NCI-H146 (cell line): ENCODE data around the gene TMC1.

Experiments used
- DNase-seq: peaks from one replicate; lab custom pipeline; 2025; lab: John Stamatoyannopoulos, UW

Gene TMC1

DNA sequence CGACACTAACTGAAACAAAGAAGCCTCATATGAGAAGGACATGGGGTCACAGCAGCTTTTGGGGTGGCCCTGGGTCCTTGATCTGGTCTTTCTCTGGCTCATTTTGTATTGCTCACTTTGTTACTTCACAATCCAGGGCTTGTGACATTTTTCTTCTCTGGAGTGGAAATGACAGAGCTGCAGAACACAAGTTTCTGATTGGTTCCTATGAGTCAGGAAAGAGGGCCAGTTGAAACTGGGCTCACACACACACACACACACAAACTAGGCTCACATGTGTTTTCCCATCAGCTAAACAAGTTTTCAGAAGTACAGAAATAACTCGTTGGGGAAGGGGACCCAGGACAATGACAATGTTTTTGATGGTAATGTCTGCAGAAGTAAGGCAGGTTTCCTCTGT, 54.3 kb downstream of the TMC1 start:
- DNase-seq, result no peak

DNA sequence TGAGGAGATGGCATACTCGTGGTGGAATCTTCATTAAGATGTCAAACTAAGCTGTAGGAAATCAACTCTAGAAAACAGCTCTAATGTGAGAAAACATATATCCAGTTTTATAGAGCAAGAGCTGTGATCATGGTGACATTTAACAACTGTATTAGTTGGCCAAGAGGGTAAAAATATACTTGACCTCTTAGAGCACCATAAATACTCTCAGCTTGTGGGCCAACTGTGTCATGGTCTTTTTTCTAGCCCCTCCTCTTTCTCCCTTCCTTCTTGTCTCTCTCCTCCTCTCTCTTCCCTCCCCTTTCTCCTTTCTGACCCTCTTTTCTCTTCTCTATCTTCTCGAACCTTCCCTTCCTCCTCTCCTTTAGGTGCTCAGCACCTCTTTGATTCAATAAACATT, 54.7 kb downstream of the TMC1 start:
- DNase-seq, result no peak

DNA sequence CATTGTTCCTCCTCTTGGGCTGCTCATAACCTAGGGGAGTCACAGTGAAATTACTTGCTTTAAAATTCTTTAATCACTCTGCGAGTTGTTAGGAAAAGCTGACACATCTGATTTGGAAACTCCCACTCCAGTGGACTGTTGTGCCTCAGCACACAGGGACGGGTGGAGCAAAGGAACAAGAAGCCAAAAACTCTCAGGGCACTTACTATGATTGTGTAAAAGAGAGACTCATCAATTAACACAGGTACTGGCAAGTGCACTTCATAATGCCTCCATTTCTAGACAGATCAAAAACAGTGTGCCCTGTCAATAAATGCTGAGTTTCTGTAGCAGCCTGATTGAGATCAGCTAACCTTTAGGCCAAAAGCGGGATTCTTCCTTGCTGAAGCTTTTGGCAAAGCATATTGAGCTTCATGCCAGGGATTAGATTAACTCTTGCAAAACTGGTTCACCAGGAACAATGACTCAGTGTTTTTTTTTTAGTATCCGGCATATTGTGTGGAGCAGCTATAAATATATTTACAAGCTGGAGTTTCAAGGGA, 55.9 kb downstream of the TMC1 start:
- DNase-seq, result no peak

DNA sequence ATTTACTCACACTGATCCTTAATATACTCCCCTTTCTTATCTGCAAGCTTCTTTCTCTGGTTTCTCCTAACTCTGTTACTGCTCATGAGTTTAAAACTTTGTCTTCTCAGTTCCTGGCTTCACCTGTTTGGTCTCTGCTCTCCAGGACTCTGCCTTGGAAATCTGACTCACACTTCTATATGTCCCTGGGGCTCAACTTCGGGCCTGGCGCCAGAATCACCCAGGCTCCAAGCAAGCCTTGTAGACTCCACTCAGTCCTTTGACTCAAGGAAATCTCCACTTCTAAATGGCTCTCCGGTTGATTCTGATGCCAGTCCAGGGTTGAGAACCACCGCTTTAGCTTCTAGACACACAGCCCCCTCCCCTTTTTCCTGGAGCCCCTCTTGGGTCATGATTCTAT, 57.8 kb downstream of the TMC1 start:
- no peak for DNase-seq

DNA sequence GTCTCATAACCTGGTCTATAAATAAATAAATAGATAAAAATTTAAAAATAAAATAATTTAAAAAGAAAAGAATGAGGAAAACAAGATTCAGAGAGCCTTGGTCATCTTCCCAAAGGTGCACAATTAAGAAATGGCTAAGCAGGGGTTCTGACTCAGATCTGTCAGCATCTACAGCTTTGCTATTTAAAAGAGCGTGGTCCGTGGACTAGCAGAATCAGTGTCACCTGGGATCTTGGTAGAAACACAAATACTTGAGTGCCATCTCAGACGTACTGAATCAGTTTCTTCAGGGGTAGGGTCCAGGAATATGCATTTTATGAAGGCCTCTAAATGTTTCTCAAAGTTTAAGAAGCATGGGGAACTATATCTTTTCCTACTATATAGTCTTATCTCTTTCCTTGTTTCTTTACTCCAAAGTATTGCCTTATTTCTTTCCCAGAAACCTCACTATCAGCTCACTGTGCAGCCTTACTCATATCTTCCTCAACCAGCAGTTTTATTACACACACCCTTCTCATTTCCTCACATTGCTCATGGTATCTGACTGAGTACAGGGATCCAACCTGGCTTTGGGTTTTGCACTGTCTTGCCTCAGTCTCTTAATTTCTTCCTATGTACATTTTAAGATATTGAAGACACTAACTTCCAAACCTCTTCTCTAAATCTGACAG, 58.6 kb downstream of the TMC1 start:
- no peak for DNase-seq

DNA sequence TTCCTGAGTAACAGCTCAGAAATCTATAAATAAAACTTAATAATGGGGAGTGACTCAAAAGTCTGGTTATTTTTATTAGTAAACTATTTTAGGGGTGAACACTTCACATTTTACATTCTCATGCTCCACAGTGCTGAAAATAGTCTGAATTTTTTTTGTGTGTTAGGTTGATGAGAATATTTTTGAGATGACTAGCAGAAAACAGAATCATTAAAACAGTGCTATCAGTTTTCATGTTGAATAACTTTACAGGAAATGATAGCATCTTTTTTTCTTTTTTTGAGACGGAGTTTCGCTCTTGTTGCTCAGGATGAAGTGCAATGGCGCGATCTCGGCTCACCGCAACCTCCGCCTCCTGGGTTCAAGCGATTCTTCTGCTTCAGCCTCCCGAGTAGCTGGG, 60.3 kb downstream of the TMC1 start:
- DNase-seq, result no peak

DNA sequence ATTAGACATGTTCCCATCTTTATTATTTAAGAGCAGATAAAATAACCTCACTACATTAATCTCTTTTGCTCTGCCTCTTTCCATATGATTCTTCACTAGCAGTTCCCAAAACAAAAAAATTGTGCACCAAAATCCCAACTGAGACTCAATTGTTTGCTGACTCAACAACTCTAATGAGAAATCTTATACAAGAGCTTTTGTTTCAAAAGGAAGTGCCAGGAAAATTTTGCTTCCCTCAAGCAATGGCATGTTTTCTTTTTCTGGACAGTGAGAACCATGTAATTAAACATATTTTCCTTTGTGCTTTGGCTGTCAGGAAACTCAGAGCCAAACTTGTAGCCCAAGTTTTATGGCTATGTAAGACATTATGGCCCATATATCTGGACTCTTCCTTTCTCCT, 62.0 kb downstream of the TMC1 start:
- no peak for DNase-seq

DNA sequence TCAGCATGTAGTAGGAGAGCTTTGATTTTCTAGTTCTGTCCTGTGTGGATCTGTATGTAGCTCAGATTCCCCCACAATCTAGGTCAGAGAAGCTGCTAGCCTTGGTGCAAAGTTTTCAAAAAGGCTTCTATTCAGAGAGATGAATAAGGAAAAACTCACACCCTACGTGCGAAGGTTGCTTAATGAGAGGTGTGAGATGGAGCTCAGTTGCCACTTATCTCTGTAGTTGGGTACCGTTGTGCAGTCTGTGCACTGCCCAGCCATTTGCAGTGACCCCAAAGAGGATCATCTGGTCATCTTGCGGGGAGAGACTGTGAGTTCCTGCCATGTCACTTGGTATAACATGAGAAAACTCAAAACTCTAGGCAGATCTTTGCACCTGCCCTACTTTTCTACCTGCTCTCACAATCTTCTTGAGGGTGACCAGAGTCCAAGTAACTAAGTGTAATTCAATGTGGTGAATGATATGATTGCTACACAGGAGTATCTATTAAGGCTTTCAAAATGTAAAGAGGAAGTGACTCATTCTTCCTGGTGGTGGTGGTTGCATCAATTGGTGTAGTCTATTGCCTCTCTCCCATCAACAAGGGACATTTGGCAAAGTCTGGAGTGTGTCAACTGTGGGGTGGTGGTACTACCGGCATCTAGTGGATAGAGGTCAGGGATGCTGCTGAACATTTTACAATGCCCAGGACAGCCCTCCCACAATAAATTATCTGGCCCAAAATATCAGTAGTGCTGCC, 65.2 kb downstream of the TMC1 start:
- DNase-seq, result no peak

DNA sequence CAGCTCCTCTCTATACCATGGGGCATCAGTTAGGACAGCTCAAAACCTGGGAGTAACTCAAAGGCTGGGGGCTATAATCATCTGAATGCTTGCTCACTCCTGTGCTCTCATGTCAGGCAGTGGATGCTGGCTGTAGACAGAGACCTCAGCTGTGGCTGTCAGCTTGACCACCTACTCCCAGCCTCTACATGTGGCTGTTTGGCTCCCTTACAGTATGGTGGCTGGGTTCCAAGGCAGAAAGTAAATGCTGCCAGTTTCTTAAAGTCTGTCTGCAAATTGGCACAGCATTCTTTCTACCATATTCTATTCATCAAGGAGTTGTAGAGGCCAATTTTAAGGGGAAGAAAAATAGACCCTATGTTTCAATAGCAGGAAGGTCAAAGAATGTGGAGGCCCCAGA, 66.9 kb downstream of the TMC1 start:
- no peak for DNase-seq

DNA sequence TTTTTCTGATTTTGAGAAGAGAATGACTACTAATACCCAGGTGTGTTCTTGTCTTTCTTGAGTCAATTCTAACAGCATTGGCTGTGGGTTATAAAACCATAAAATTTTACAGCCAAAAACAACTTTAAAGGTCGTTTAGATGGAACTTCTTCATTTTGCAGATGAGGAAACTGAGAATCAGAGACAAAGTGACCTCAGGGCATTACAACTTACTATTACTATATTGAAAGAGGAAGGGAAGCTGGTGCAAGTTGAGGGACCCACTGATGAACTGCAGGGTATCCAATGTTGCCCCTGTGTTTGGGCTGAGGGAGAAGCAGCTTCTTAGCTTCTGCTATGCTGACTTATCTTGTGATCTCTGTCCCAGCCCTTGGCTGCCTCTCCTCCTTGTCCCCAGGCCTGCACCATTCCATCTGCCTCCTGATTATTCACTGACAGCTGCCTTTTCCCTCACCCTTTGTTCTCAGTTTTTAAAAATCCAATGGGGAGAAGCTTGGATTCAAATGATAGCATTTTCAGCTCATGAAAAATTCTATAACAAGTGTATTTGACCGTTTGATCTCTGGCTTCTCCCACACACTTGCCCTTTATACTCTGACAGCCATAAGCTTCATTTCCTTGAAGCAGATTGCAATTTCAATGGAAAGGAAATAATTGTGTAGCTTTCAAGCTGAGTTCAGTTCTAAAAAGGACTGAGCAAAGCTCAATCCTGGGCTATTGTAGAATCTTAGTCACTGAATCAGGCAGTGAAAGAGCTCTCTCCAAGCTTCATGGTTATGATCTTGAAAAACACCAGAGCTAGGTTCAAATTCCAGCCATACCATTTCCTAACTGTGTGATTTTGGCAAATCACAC, 68.5 kb downstream of the TMC1 start:
- DNase-seq, result no peak

DNA sequence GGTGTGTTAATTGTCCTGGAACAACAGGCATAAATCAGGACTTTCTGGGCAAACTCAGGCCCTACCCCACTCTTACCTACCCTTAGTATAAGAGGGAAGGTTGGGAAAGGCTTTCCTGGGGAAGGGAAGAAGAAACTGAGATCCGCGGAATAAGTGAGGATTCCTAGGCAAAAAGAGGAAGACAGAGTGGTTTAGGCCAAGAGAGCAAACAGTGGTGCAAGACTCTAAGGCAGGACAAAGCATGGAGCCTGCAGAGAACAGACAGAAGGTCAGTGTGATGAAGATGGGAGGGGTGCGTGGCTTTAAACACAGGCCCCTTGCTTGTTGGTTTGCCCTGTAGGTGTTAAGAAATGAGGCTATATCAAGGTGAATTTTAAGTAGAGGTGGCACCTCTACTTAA, 69.4 kb downstream of the TMC1 start:
- no peak for DNase-seq

DNA sequence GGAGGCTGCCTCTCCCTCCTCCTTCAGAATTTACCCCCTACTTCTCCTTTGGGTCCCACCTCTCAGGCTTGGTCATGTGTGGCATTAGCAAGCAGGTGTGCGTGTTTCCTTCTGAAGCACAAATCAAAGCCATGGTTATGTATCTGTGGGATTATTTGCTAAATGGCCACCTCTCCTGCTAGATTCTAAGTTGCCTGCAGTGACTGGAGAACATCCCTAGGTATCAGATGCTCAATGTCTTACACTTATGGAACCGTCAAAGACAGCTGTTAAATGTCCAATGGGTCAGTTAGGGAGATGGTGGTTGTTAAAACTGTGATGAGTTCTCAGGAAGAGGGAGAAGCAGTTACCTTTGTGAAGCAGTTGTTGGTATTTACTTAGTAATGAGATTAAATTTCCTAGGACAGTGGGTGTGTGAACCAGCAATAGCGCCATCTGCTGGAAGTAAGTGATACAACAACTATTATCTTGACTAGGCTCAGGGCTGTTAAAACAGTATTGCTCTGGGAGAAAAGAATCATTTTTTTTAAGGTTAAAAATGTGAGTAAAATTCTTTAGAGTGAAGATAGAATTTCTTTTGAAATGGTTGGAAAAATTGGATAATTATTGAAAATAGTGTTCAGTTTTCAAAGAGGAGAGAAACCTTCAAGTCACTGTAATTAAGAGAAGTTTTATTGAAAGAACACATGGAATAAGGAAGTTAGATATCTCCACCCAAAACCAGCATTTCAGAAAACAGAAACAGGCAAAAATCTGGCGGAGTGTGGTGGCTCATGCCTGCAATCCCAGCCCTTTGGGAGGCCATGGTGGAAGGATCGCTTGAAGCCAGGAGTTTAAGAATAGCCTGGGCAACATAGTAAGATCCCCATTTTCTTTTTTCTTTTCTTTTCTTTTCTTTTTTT, 71.3 kb downstream of the TMC1 start:
- DNase-seq, result peak; percentile 1

DNA sequence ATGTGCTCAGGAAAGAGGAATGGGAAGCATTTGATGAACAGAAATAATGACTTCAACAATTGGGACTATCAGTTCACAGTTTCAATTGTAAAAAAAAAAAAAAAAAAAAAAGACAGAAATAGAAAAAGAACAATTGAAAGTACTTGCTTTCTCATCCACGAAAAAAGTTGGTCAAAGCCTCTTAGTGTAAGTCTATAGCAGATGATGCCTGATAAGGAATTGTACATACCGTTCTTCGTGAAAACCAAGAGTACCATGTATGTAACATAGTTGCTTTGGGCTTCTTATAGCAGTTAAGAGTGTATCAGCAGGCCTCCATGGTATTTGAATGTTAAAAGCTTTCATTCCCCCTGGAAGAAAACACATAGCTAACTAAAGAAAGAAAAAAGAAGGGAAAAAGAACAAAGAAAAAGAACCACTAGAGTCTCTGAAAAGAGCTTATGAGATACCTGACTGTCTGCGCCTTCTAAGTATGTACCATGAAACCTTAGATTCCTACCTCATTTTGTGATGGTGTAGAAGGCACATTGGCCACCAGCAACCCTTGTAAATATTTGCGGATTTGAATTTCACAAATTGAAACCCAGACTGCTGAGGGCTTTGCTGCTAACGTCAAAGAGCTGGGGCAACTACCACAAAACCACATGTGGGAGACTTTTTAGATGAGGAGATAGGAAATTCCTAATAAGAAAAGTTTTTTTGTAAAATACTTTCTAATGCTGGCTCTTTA, 75.2 kb downstream of the TMC1 start:
- DNase-seq, result no peak

DNA sequence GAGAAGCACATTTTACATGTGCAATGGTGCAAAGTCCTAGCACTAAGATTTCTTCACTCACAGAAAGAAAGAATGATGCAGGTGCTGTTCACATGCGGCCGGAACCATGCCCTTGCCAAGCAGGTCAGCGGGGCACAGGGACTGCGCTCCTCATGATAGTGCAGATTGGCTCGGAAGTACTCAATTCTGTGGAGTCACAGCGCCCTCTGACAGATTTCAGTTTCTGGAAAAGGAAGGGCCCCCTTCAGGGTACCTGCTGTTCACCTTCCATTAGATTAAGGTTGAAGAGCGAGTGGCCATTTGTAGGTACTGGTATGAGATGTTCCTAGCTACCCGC, 75.7 kb downstream of the TMC1 start:
- no peak for DNase-seq

DNA sequence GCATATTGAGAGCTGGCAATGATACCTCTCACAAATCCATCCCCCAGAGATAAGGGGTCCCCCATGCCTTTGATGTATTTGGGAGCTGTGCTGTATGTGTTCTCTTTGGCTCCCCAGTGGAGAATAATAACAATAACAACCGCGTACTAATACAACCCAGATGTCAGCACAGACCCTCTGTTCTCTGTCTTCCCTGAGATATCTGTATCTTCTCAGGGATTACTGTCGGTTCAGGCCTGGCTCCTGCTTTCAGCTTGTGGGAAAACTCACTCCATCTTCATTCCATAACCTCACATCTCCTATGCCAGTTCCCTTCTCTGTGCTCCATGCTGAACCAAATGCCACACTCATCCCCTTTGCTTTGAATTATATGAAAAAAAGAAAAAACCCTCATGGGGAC, 76.2 kb downstream of the TMC1 start:
- no peak for DNase-seq

DNA sequence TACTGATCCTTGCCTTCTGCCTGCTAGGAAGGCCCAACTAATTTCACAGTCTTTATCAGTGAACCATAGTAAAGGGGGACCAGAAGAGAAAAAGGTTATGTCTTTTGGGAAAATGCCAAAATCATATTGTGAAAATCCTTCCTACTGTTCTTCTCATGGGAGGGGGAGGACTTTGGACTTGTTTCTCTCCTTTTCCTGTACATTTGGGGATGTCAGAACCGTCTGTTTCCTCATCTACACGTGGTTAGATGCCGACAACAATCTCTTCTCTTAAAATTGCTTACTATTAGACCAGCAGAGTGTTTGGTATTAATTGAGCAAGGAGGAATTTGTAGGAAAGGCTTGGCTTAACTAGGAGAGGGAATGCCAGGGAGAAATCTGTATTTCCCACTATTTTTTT, 77.2 kb downstream of the TMC1 start:
- no peak for DNase-seq

DNA sequence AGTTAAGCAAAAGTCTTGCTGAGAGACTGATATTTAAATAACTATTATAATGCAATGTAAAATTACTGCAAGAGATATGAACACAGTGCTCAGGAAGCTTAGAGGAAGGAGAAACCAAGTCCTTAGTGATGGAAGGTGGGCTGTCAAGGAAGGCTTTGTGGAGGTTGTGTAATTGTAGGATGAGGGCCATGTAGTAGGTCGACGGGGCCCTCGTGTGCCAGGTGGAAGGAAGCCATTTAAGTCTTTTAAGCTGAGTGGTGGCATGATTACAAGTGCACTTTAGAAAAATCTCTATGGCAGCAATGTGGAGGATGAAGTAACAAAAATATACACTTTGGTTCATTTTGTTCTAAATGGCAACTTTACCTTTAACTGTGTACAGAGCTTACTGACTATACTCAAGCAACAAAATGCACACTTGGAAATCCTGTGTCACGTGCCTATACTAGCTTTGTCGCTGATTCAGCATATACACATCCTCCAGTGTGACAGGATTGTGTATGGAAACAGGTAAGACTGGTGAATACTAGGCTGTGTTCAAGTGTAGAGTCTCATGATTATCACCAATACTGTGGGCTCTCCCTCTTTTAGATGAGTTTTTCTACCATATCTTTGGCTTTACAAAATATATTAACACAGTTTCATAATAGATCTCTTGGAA, 78.6 kb downstream of the TMC1 start:
- no peak for DNase-seq

DNA sequence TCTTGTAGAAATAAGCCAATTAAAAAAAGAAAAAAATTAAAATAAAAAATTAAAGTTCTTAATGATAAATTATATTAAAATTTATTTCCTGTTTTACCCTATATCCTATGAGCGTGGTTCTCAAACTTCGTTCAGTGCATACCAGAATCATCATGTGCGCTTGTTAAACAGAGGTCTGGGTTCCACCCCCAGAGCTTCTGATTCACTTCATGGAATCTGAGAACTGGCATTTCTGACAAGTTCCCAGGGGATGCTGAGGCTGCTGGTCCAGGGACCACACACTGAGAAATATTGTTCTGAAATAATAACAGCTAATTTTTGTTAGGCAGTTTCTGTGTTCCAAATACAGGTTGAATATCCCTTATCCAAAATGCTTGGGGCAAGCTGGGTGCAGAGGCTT, 79.3 kb downstream of the TMC1 start:
- DNase-seq, result no peak

DNA sequence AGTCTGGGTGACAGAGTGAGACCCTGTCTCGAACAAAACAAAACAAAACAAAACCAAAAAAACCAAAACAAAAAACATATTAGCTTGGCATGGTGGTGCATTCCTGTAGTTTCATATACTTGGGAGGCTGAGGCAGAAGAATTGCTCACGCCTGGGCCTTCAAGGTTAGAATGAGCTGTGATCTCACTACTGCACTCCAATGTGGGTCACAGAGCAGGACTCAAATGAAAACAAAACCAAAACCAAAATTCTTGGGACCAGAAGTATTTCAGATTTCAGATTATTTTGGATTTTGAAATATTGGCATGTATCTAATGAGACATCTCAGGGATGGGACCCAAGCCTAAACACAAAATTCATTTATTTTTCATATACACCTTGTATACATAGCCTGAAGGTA, 80.2 kb downstream of the TMC1 start:
- no peak for DNase-seq

DNA sequence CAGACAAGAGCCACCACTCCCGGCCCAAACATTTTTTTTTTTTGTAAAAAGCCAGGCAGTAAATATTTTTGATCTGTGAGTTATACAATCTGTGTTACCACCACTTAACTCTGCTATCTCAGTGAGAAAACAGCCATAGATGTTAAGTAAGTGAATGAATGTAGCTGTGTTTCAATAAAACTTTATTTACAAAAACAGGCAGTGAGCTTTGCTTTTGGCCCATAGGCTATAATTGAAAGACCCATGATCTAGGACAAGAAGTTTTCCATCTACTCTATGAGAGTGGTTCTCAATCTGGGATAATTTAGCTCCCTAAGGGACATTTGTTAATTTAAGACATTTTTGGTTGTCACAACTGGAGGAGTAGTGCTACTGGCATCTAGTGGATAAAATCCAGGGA, 91.0 kb downstream of the TMC1 start:
- no peak for DNase-seq

DNA sequence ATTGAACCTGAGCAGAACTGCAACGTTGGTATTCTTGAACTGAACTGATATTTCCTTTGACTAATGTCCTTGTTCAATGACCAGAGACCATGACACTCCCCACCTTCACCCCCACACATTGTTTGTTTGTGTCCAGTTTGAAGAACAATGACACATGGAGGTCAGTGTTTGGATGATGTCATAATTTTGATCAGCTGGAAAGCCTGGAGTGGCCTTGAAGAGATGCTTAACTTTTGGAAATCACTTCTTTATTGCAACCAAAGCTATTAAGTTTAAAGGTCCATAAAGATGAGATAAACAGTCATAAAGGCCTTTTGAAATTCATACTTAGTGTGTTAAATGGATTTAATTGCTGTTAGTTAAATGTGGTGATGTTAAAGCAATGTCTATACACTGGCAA, 92.7 kb downstream of the TMC1 start:
- no peak for DNase-seq
